Epidermal melanocyte (primary cell): ENCODE measurements around the gene ITGAD.
A peak's percentile ranks its signal among the peaks of the same experiment; 100 is the strongest.

Experiments used
- DNase-seq: peaks from one replicate; pipeline ENCODE4 v3.0.0; 2011; ENCODE audit warnings: low spot score; ENCODE audit not compliant: insufficient read length

The ITGAD gene

GRCh38 chr16:31365131-31365865 is 27.8 kb upstream of the ITGAD start:
- DNase-seq, result no peak

GRCh38 chr16:31367853-31368252 is 25.3 kb upstream of the ITGAD start:
- no peak for DNase-seq

- no peak for DNase-seq
These were observed 22.1 kb upstream of the ITGAD start for GRCh38 chr16:31371008-31371407.

GRCh38 chr16:31371619-31372484 is 21.3 kb upstream of the ITGAD start:
- DNase-seq, result no peak

- DNase-seq, result no peak
These were observed 19.9 kb upstream of the ITGAD start for GRCh38 chr16:31373235-31373634.

GRCh38 chr16:31375231-31375630 is 17.9 kb upstream of the ITGAD start:
- no peak for DNase-seq

- no peak for DNase-seq
These were observed 16.4 kb upstream of the ITGAD start for GRCh38 chr16:31376705-31377104.

GRCh38 chr16:31377210-31377903 is 15.8 kb upstream of the ITGAD start:
- no peak for DNase-seq

GRCh38 chr16:31380201-31380600 is 12.9 kb upstream of the ITGAD start:
- DNase-seq, result no peak

GRCh38 chr16:31382485-31383161 is 10.5 kb upstream of the ITGAD start:
- DNase-seq, result peak; percentile 54

- no peak for DNase-seq
These were observed 7.5 kb upstream of the ITGAD start for GRCh38 chr16:31385680-31386079.

GRCh38 chr16:31386157-31386984 is 6.8 kb upstream of the ITGAD start:
- no peak for DNase-seq

- DNase-seq, result no peak
These were observed 4.6 kb upstream of the ITGAD start for GRCh38 chr16:31388535-31388934.

- no peak for DNase-seq
These were observed 2.6 kb upstream of the ITGAD start for GRCh38 chr16:31390504-31391041.

- no peak for DNase-seq
These were observed 2.5 kb downstream of the ITGAD start for GRCh38 chr16:31395647-31396046.

- DNase-seq, result no peak
These were observed 4.0 kb downstream of the ITGAD start for GRCh38 chr16:31397096-31397660.

GRCh38 chr16:31397701-31398100 is 4.6 kb downstream of the ITGAD start:
- no peak for DNase-seq

GRCh38 chr16:31400191-31400590 is 7.1 kb downstream of the ITGAD start:
- DNase-seq, result no peak

GRCh38 chr16:31401436-31401835 is 8.3 kb downstream of the ITGAD start:
- no peak for DNase-seq

GRCh38 chr16:31402687-31403086 is 9.6 kb downstream of the ITGAD start:
- DNase-seq, result no peak
